GM12873 (cell line): ENCODE results near the gene C12orf43.

Source experiments
- TF ChIP-seq, protein P1 (sequence below): IDR thresholded peaks from 2 replicates; pipeline ENCODE4 v1.5.1; 2012; ENCODE audit warnings: low read depth, mild to moderate bottlenecking, moderate library complexity, low read length, control low read depth; ENCODE audit not compliant: insufficient read depth; ENCODE audit errors: missing control alignments

Gene C12orf43

DNA sequence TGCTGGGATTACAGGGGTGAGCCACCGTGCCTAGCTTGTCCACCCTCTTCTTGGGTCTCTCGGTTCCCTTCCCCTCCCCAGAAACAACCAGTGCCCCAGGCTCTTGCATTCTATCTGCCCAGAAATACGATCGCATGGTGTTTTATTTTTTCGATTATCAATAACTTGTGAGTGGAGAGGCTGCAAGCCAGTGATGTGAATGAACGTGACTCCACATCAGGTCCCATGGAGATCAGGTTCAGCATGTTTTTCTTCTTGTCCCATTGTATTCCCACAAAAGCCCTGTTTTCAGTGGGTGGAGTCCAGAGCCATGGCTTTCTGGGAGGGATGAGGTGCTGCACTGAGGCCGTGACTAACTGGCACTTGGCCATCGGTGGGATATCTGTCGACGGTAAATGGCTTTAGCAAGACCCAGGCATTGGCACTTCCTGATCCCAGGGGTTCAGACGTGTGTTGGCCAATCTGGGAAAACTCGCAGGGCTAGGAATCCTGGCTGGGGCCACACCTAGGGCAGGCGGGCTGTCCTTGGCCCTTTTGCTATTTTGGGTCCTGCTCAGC is 50.7 kb downstream of the C12orf43 start:
- TF ChIP-seq, protein P1, sequence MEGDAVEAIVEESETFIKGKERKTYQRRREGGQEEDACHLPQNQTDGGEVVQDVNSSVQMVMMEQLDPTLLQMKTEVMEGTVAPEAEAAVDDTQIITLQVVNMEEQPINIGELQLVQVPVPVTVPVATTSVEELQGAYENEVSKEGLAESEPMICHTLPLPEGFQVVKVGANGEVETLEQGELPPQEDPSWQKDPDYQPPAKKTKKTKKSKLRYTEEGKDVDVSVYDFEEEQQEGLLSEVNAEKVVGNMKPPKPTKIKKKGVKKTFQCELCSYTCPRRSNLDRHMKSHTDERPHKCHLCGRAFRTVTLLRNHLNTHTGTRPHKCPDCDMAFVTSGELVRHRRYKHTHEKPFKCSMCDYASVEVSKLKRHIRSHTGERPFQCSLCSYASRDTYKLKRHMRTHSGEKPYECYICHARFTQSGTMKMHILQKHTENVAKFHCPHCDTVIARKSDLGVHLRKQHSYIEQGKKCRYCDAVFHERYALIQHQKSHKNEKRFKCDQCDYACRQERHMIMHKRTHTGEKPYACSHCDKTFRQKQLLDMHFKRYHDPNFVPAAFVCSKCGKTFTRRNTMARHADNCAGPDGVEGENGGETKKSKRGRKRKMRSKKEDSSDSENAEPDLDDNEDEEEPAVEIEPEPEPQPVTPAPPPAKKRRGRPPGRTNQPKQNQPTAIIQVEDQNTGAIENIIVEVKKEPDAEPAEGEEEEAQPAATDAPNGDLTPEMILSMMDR, result no peak

GRCh38 chr12:120964298-120964697 is 52.0 kb downstream of the C12orf43 start:
- TF ChIP-seq, protein P1, result no peak

DNA sequence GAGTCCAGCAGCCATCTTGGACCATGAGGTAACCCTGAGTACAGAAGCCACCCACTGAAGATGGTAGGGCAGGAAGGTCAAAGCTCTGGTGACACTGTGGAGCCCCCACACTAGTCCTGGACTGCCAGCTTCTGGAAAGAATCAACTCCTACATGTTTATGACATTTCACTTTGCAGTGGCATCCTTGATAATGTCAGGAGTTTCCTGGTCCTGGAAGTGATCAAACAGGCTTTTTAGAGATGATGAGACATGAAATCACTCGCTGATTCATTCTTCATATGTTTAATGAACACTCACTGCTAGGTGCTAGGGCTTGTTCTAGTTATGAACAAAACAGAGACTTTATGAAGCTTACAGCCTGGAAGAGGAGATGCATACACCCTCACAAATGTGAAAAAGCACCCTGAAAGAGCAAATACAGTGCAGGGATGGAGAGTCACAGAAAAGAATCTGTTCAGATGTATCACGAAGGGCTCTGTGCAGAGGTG is 53.7 kb downstream of the C12orf43 start:
- TF ChIP-seq, protein P1, result no peak

- TF ChIP-seq, protein P1, result no peak
Observed at GRCh38 chr12:120961604-120962531, 54.4 kb downstream of the C12orf43 start.

DNA sequence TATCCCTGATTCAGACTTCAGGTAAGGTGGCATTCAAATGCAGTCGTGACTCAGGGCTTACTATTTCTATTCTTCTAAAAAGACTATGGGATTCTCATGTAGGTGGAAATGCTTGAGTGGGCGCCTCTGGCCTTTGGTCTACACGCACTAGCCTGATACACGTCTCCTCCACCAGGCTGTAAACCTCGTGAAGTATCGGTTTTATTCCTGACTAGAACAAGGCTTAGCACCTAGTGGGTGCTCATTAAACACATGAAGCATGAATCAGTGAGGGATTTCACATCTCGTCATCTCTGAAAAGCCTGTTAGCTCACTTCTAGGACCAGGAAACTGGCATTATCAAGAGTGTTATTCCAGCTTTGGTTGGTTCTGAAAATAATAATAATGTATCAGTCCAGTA is 55.6 kb downstream of the C12orf43 start:
- TF ChIP-seq, protein P1, result no peak

- TF ChIP-seq, protein P1, result no peak
Observed at GRCh38 chr12:120959111-120959878, 57.0 kb downstream of the C12orf43 start.
